Epidermal melanocyte (primary cell): ENCODE data around the gene C19orf81.

ENCODE experiments used
- DNase-seq: peaks from one replicate; pipeline ENCODE4 v3.0.0; 2011; ENCODE audit warnings: low spot score; ENCODE audit not compliant: insufficient read length

Gene C19orf81

DNA sequence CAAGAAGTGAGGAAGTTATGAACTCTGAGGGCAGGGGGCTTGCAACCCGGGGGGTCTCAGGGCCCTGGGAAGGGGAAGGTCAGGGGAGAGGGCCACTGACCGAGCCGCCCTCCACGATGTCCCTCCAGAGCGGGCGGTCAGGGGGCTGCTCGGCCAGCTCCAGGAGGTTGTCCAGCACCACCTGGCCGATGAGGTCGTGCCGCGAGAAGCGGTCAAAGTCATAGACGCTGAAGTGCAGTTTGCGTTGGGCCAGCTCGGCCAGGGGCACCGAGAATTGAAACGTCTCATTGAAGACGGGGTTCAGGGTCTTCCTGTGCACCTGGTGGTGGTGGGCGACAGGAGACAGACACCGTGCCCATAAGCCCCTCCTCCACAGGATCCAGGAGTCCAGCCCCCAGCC, 20.1 kb upstream of the C19orf81 start:
- no peak for DNase-seq

DNA sequence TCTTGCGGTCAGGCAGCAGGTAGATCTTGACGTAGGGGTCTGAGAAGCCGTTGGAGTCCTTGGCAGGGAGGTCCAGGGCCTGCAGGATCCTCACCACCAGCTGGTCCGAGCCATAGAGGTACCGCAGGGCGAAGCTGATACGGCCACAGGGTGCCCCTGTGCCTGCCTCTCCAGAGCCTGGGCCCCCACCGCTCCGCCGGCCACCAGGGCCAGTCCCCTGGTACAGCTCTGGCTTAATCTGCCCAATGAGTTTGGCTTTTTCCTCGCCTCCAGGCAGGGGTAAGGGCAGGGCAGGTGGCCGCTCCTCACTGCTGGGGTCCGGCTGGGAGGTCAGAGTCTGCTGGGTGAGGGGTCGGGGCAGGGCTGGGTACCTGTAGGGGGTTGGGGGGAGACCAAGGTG, 19.4 kb upstream of the C19orf81 start:
- no peak for DNase-seq

- DNase-seq: no peak
Observed at GRCh38 chr19:50632151-50632835, 17.0 kb upstream of the C19orf81 start.

DNA sequence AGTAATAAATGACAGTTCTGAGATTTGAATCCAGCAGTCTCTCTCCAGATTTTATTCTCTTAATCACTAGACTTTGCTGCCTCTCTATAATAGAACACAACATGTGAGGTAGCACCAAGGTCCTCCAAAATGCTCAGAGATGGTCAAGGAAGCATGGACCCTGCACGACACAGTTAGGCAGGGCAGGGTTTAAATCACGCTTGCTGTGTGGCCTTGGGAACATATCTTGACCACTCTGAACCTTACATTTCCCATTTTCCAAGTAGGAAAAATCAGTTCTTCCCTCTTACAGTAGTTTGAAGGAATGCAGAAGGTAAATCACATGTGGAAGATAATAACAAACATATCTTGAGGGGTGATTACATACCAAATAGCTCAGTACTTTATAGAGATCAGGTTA, 15.9 kb upstream of the C19orf81 start:
- no peak for DNase-seq

DNA sequence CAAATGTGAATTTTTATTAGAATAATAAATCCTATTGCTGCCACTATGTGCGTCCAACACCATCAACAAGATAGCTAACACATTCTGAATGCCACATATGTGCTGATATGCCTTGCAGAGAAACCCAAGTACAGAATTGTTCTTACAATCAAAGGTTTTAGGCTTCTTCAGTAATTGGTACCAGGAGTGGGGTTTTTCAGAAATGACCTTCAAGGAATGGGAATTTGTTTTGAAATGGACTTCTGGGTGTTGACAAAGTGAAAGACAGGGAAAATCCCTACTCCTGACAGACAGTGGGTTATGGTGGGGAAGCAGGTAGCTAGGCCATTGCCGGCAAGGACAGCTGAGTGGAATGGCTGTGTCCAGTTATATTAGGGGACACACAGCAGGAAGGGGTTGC, 15.3 kb upstream of the C19orf81 start:
- no peak for DNase-seq

GRCh38 chr19:50636317-50637085, 12.7 kb upstream of the C19orf81 start:
- DNase-seq: no peak

GRCh38 chr19:50638600-50638999, 10.6 kb upstream of the C19orf81 start:
- DNase-seq: no peak

- peak; percentile 67 for DNase-seq
Observed at GRCh38 chr19:50639121-50640112, 9.8 kb upstream of the C19orf81 start, which contains the start of gene SYT3. Gene SYT3 (minus strand): TSS chr19:50639881. CDS start chr19:50637411, 2,470 bp downstream.

DNA sequence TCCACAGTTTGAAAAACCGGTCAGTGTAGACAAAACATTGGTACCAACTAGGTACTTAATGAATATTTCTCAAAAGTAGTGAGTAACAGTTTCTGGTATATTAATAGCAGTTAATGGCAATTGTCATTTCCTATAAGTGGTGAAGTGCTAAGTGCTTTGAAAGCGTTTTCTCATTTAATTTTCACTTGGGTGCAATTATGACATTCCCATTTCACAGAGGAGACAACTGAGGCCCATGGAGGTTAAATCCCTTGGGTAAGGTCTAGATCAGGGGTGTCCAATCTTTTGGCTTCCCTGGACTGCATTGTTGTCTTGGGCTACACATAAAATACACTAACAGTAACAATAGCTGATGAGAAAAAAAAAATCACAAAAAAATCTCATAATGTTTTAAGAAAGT, 8.9 kb upstream of the C19orf81 start:
- no peak for DNase-seq

DNA sequence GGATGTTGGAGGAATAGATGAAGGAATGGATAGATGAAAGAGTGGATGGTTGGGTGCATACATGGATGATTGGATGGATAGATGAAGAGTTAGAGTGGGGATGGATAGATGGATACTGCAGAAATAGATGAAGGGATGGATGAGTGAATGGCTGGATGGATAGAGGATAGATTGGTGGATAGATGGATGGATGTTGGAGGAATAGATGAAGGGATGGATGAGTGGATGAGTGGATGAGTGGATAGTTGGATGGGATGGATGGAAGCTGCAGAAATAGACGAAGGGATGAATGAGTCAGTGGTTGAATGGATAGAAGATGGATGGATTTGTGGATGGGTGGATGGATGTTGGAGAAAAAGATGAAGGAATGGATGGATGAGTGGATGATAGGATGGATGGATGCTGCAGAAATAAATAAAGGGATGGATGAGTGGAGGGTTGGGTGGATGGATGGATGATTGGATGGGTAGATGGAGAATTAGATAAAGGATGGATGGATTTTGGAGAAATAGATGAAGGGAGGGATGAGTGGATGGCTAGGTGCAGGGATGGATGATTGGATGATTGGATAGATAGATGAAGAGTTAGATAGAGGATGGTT, 4.8 kb upstream of the C19orf81 start:
- no peak for DNase-seq

- DNase-seq: no peak
Observed at GRCh38 chr19:50645107-50645506, 4.1 kb upstream of the C19orf81 start.

- no peak for DNase-seq
Observed at GRCh38 chr19:50646074-50646807, 3.0 kb upstream of the C19orf81 start.

DNA sequence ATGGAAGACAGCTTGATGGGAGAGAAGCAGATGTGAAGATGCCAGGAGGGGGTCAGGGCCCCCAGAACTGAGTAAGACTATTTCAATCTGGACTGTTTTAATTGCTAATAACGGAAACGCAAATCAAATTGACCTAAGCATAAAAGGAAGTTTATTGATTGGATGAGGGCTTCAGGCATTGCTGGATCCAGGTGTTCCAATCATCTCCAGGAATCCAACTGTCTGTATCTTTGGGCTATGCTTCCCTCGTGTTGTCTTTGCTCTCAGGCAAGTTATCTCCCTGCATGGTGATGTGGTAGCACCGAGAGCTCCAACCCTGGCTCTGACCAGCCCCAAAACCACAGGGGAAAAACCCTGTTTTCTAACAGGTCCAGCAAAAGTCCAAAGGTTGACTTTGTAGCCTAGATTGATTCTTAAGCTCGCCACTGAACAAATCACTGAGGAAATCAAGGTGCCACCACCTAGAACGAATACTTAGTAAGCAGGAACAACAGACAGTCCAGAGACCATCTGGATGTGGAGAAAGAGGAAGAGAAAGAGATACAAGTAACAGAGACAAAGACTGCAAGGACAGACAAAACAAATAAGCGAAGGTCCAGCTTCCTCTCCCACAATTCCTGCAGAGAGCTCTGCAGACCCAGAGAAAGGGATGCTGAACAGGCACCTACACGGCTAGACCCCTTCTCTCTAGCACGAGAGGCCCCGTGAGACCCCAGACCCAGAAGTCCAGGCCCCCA, 1.2 kb upstream of the C19orf81 start:
- no peak for DNase-seq

GRCh38 chr19:50648659-50649058, 586 bp upstream of the C19orf81 start:
- no peak for DNase-seq

- DNase-seq: no peak
Observed at GRCh38 chr19:50651174-50651573, 1.9 kb downstream of the C19orf81 start.

- no peak for DNase-seq
Observed at GRCh38 chr19:50652722-50653121, 3.5 kb downstream of the C19orf81 start.

DNA sequence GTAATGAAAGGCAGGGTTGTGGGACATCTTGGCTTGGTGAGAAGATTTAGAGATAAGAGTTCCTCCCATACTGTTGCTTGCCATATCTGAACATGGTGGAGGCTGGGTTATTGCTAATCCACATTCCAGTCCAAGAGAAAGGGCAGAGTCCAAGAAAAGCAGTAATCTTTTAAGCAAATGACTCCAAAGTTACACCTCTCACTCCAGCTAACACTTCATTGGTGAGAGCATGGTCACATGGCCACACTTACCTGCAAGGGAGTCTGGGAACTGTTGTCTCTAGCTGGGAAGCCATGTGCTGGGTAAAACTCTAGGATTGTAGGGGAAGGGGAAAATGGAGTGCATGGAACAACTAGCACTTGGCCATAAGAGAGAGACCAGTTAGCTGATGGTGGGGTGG, 5.6 kb downstream of the C19orf81 start:
- DNase-seq: no peak

- no peak for DNase-seq
Observed at GRCh38 chr19:50657222-50657669, 8.0 kb downstream of the C19orf81 start.

- DNase-seq: peak; percentile 59
Observed at GRCh38 chr19:50657712-50658440, 8.6 kb downstream of the C19orf81 start.
